Adrenal gland (tissue), 12 donors: ENCODE results near the gene PTCH2. TPM values are rescaled to one million over a fixed set of nuclear protein-coding genes. Genes with fewer than 3 reads are reported as not detected.
"Not testable (repeated sequence)": the region's sequence is repeated elsewhere in the genome, so short reads cannot be mapped to it uniquely, and the experiment has no call there.

ENCODE experiments used
- DNase-seq, 7 donors: peaks; one replicate each; pipeline ENCODE4 v3.0.0-alpha.2; 2019 to 2020
- H3K27ac ChIP-seq, 5 donors: fragments of 200-600 bp; sonication (generic) in 4 of 5; 1 replicate in 3 of 5; 2 replicates in 2 of 5; pipeline versions ENCODE4 v1.5.1 to v1.8.0; 2016 to 2020; ENCODE audit warnings: mild to moderate bottlenecking in 1 of 5
- H3K27me3 ChIP-seq: fragments of 200-600 bp; 2 replicates; pipeline ENCODE4 v1.8.0; 2021
- H3K36me3 ChIP-seq, 2 donors: fragments of 200-600 bp; replicated peaks in 1 of 2; 1 replicate in 1 of 2; 2 replicates in 1 of 2; pipeline versions ENCODE4 v1.5.1 to v1.8.0; 2018 to 2022
- H3K4me1 ChIP-seq, 2 donors: fragments of 200-600 bp; replicated peaks in 1 of 2; 1 replicate in 1 of 2; 2 replicates in 1 of 2; pipeline versions ENCODE4 v1.5.1 to v1.8.0; 2018 to 2021
- H3K4me3 ChIP-seq, 4 donors: fragments of 200-600 bp; sonication (generic) in 3 of 4; one replicate each; pipeline ENCODE4 v1.5.1; 2016 to 2018
- H3K9me3 ChIP-seq, 3 donors: fragments of 200-600 bp; sonication (generic) in 1 of 3; replicated peaks in 1 of 3; 1 replicate in 2 of 3; 2 replicates in 1 of 3; pipeline versions ENCODE4 v1.5.1 to v1.8.0; 2016 to 2021
- POLR2A ChIP-seq, 2 donors: fragments of 450-650 bp; IDR thresholded peaks; one replicate each; pipeline ENCODE4 v1.6.1; 2017; ENCODE audit warnings: antibody characterized with exemption in 2 of 2, mild to moderate bottlenecking in 2 of 2, moderate library complexity in 1 of 2
- WGBS, 4 donors: extraction: QIAGEN DNeasy Blood & Tissue Kit in 2 of 4; methylation state at CpG; one replicate each; pipeline versions ENCODE4 v1.1.5 to v1.1.7; 2013 to 2017; 5-methylcytosine and 5-hydroxymethylcytosine counted together
- intact Hi-C, 2 donors: fragments of 100-400 bp; cut with DNase I; formaldehyde crosslinking; loops; one replicate each; pipeline versions ENCODE4 v1.14.1 to v1.15.0; 2022 to 2023
- polyA plus RNA-seq, 3 donors: library from polyadenylated mRNA; stranded (reverse); fragments of 200-250 nt in 2 of 3; fragments of 350-450 nt in 1 of 3; fragmentation: Illumina TruSeq in 1 of 3; extraction: RNeasy Lipid Tissue Mini Kit (QIAGEN cat#74804) in 1 of 3; gene quantifications; one replicate each; pipeline ENCODE4 v1.2.3, GENCODE V29; 2013 to 2014
- total RNA-seq, 9 donors: library from RNA; depleted of rRNA in 4 of 9; stranded (reverse); fragments of >200 nt in 4 of 9; fragments of 120-200 nt in 1 of 9; fragmentation: NEBNext Ultra II Directional in 1 of 9; extraction: Animal tissue kit (Norgen Biotek cat#: 25700) in 1 of 9; gene quantifications; one replicate each; pipeline versions ENCODE4 v1.1.0 to v1.2.4, GENCODE V29; 2013 to 2023
- TF ChIP-seq, protein P1 (sequence below), 6 experiments: fragments of 450-650 bp in 4 of 6; fragments of 200-600 bp in 2 of 6; sonication (generic) in 1 of 6; IDR thresholded peaks; 1 replicate in 5 of 6; 2 replicates in 1 of 6; pipeline versions ENCODE4 v1.5.1 to v1.8.0; 2016 to 2021; ENCODE audit warnings: antibody characterized with exemption in 6 of 6, mild to moderate bottlenecking in 2 of 6, moderate library complexity in 1 of 6
- donor health status: healthy with polysubstance abuse.
- donor health status: Bipolar disorder and iron deficiency.
- donor health status: DM: yes; HTN: yes; CAD: no.
- donor health status: DM: no; HTN: no; CAD: no.
- donor health status: DM: no; HTN: no; CAD: no.
- donor health status: DM: yes; HTN: yes; CAD: no.

The PTCH2 gene
- total and polyA plus RNA-seq, 12 donors, result 0.40 to 7.8 (median 1.8) TPM

- peak overlapping the region in 2 of 5 donors; percentile 41 to 80 for H3K27ac ChIP-seq
- H3K4me1 ChIP-seq, result peaks cover 13 to 35% of the 10 kb centered on the region in 2 donors
- intact Hi-C loops, result loop anchor here in 1 of 2 donors (2.0 kb wide), 1 partner anchor 17 kb away; no protein-coding TSS in a partner anchor
- no peaks in the 10 kb centered on the region for H3K9me3 ChIP-seq
- H3K4me3 ChIP-seq, result peak overlapping the region in 1 of 4 donors; percentile 92
- H3K36me3 ChIP-seq, result peaks cover 0 to 40% of the 10 kb centered on the region in 2 donors
- peak in 4 of 7 donors; percentile 34 to 62 (median 42) for DNase-seq
- no peaks in the 10 kb centered on the region for H3K27me3 ChIP-seq
- 66 to 82% (median 70%) methylated on average over 12 to 13 of the region's 13 CpGs for WGBS, 4 donors
- TF ChIP-seq, protein P1, sequence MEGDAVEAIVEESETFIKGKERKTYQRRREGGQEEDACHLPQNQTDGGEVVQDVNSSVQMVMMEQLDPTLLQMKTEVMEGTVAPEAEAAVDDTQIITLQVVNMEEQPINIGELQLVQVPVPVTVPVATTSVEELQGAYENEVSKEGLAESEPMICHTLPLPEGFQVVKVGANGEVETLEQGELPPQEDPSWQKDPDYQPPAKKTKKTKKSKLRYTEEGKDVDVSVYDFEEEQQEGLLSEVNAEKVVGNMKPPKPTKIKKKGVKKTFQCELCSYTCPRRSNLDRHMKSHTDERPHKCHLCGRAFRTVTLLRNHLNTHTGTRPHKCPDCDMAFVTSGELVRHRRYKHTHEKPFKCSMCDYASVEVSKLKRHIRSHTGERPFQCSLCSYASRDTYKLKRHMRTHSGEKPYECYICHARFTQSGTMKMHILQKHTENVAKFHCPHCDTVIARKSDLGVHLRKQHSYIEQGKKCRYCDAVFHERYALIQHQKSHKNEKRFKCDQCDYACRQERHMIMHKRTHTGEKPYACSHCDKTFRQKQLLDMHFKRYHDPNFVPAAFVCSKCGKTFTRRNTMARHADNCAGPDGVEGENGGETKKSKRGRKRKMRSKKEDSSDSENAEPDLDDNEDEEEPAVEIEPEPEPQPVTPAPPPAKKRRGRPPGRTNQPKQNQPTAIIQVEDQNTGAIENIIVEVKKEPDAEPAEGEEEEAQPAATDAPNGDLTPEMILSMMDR (IDR thresholded peaks at IDR 0.05), result no peak
- TF ChIP-seq POLR2A (IDR thresholded peaks at IDR 0.05), result no peak
These were observed 41.4 kb downstream of the PTCH2 start for GRCh38 chr1:44801491-44802305.

DNA sequence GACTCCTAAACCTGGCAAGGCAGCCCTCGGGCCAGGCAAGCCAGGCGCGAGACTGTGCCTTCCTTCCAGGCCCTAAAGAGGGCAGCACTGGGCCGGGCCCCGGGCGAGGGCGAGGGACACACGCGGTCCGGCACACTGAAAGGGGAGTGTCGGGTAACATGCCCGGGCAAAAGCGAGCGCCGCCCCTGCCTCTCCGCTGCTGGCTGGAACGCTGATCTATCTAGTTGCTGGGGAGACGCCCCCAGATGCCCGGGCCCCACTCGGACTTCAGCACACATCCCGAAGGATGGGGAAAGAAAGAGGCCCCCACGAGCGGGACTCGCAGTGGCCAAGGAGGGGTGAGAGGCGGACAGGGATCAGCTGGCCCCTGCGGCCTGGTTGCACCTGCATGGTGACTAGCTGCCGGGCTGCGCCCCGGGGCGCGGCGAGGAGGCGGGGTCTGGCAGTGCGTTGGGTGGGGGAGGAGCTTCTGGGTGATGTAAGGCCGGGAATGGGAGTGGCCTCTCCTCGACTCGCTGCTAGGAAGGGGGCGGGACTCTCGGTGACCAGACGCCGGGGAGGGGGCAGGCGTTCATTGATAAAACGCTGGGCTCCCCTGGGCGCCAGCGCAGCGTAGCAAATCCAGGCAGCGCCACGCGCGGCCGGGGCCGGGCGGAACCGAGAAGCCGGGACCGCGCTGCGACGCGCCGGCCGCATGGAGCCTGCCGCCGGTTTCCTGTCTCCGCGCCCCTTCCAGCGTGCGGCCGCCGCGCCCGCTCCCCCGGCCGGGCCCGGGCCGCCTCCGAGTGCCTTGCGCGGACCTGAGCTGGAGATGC, 43.1 kb downstream of the PTCH2 start, which contains the start of gene PLK3:
PLK3 (plus strand) TSS at position 608 of the 815 bp plus-strand sequence; CDS start at position 695, 87 bp downstream.
- H3K4me1 ChIP-seq, result peaks cover 5 to 26% of the 10 kb centered on the region in 2 donors
- TF ChIP-seq, protein P1 (IDR thresholded peaks at IDR 0.05), result peak; percentile 81 to 92 (median 90)
- TF ChIP-seq POLR2A (IDR thresholded peaks at IDR 0.05), result peak; percentile 88 to 98
- H3K27ac ChIP-seq, result peak within 1 kb of the TSS; percentile 80 to 97 (median 89)
- peak within 1 kb of the TSS; percentile 45 to 92 (median 54) for H3K4me3 ChIP-seq
- peaks cover 0 to 24% of the 10 kb centered on the region in 2 donors for H3K36me3 ChIP-seq
- no peaks in the 10 kb centered on the region for H3K27me3 ChIP-seq
- WGBS, 4 donors, result 0% methylated on average over 10 to 79 of the region's 79 CpGs; no CpG with 5 or more reads in 1 of the 4 donors
- DNase-seq, result peak; percentile 98 to 99 (median 99)
- intact Hi-C loops, result loop anchor here (2.0 to 5.0 kb wide), 2 partner anchors 19 to 32 kb away; no protein-coding TSS in a partner anchor
- no peaks in the 10 kb centered on the region for H3K9me3 ChIP-seq

DNA sequence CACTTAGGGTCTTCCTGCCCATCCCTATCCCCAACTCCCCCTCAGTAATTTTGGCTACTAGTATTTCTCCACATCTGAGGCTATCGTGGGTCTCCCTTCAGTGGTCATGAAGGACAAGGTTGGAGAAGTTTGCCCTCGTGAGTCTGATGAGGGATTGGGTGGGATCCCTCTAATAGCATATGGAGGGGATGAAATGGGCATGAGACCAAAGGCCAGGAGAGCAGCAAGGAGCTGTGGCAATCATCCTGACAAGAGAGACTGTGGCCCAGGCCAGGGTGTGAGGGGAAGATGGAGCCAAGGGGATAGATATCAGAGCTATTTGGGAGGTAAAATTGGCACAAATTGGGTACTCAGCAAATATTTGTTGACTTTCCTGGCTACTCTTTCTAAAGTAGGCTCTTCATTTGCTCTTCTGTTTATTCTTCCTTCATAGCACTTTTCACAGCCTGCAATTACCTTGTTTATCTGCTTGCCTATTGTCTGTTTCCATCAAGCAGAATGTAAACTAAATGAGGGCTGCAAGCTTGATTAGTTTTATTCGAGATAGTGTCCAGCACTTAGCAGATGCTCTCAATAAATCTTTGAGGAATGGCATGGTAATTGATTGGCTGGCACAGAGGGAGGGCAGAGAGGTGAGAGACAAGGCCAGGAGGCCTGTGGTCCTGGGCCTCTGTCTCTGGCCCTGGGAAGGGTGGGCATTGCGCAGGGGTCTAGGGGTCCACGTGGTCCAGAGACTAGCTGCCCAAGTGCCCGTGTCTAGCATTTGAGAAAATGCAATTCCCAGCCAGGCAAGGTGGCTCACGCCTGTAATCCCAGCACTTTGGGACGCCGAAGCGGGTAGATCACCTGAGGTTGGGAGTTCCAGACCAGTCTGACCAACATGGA, 44.3 kb downstream of the PTCH2 start:
- H3K27me3 ChIP-seq, result no peaks in the 10 kb centered on the region
- peak in 4 of 7 donors; percentile 26 to 68 (median 34) for DNase-seq
- intact Hi-C loops, result loop anchor here in 1 of 2 donors (5.0 kb wide), 1 partner anchor 34 kb away; no protein-coding TSS in a partner anchor
- no peak overlapping the region for H3K4me3 ChIP-seq
- WGBS, 4 donors, result 83 to 84% (median 84%) methylated on average over 10 of the region's 10 CpGs
- TF ChIP-seq, protein P1 (IDR thresholded peaks at IDR 0.05), result no peak
- no peak for TF ChIP-seq POLR2A (IDR thresholded peaks at IDR 0.05)
- H3K4me1 ChIP-seq, result peaks cover 5 to 22% of the 10 kb centered on the region in 2 donors
- H3K9me3 ChIP-seq, result no peaks in the 10 kb centered on the region
- peaks cover 0 to 12% of the 10 kb centered on the region in 2 donors for H3K36me3 ChIP-seq
- H3K27ac ChIP-seq, result peak overlapping the region in 3 of 5 donors; percentile 43 to 91 (median 89)

- not testable (repeated sequence) for H3K4me3 ChIP-seq, H3K9me3 ChIP-seq, H3K27me3 ChIP-seq, H3K36me3 ChIP-seq, H3K27ac ChIP-seq
- intact Hi-C loops, result loop anchor here in 1 of 2 donors (5.0 kb wide), 1 partner anchor 34 kb away; no protein-coding TSS in a partner anchor
- DNase-seq, result peak in 5 of 7 donors; percentile 2 to 52 (median 16)
- whole genome bisulfite sequencing, 4 donors, result 75 to 87% (median 82%) methylated on average over 8 of the region's 8 CpGs
- peaks cover 5 to 16% of the 10 kb centered on the region in 2 donors for H3K4me1 ChIP-seq
These were observed 45.2 kb downstream of the PTCH2 start for GRCh38 chr1:44797886-44798285.
